Stimulated activated CD4-positive, alpha-beta T cell treated with anti-CD3 and anti-CD28 coated beads, TNF-alpha, amount 100 ng/mL, for 1 hour (primary cell): ENCODE measurements around the gene TIMM22.

Experiments
- DNase-seq, 3 donors: peaks; one replicate each; pipeline ENCODE4 v3.0.0-alpha.2; 2020; ENCODE audit warnings: low read depth in 3 of 3, low spot score in 1 of 3

TIMM22 gene

GRCh38 chr17:1018547-1018946, 21.6 kb downstream of the TIMM22 start:
- no peak for DNase-seq

- DNase-seq = no peak
These were observed 22.5 kb downstream of the TIMM22 start for GRCh38 chr17:1019451-1019850.

- DNase-seq = no peak
These were observed 24.2 kb downstream of the TIMM22 start for GRCh38 chr17:1021147-1021546.

GRCh38 chr17:1022278-1023024, 25.5 kb downstream of the TIMM22 start:
- DNase-seq = no peak

- no peak for DNase-seq
These were observed 27.1 kb downstream of the TIMM22 start for GRCh38 chr17:1024076-1024475.

- no peak for DNase-seq
These were observed 29.0 kb downstream of the TIMM22 start for GRCh38 chr17:1025733-1026598.

GRCh38 chr17:1026599-1026975, 29.7 kb downstream of the TIMM22 start:
- DNase-seq = no peak

GRCh38 chr17:1027044-1027443, 30.1 kb downstream of the TIMM22 start:
- no peak for DNase-seq

- DNase-seq = no peak
These were observed 32.4 kb downstream of the TIMM22 start for GRCh38 chr17:1029196-1029921.

GRCh38 chr17:1029922-1030644, 33.2 kb downstream of the TIMM22 start:
- DNase-seq = no peak

GRCh38 chr17:1030684-1031532, 34.0 kb downstream of the TIMM22 start:
- no peak for DNase-seq

- DNase-seq = no peak
These were observed 34.8 kb downstream of the TIMM22 start for GRCh38 chr17:1031711-1032110.

- DNase-seq = no peak
These were observed 35.5 kb downstream of the TIMM22 start for GRCh38 chr17:1032391-1032790.

GRCh38 chr17:1033503-1033902, 36.6 kb downstream of the TIMM22 start:
- no peak for DNase-seq

GRCh38 chr17:1034652-1035210, 37.8 kb downstream of the TIMM22 start:
- DNase-seq = no peak

- DNase-seq = no peak
These were observed 38.7 kb downstream of the TIMM22 start for GRCh38 chr17:1035546-1036170.

- DNase-seq = no peak
These were observed 39.4 kb downstream of the TIMM22 start for GRCh38 chr17:1036171-1036844.

- no peak for DNase-seq
These were observed 39.9 kb downstream of the TIMM22 start for GRCh38 chr17:1036845-1037237.
